Left ventricle myocardium inferior (tissue), 1 donor: ENCODE results near the gene MBIP. TPM values are rescaled to one million over a fixed set of nuclear protein-coding genes. Genes with fewer than 3 reads are reported as not detected.

Experiments used
- DNase-seq: peaks from one replicate; pipeline ENCODE4 v3.0.0-alpha.2; 2020
- H3K27ac ChIP-seq: fragments of 200-600 bp; replicated peaks from 2 replicates; pipeline ENCODE4 v1.8.0; 2021
- H3K27me3 ChIP-seq: fragments of 200-600 bp; 2 replicates; pipeline ENCODE4 v1.8.0; 2021; ENCODE audit warnings: low read depth
- H3K36me3 ChIP-seq: fragments of 200-600 bp; 2 replicates; pipeline ENCODE4 v1.8.0; 2021
- H3K4me1 ChIP-seq: fragments of 200-600 bp; 2 replicates; pipeline ENCODE4 v1.8.0; 2021
- H3K4me3 ChIP-seq: fragments of 200-600 bp; 2 replicates; pipeline ENCODE4 v1.8.0; 2021; ENCODE audit warnings: mild to moderate bottlenecking, moderate library complexity
- H3K9me3 ChIP-seq: fragments of 200-600 bp; replicated peaks from 2 replicates; pipeline ENCODE4 v1.8.0; 2021
- intact Hi-C: fragments of 100-400 bp; cut with micrococcal nuclease; formaldehyde crosslinking; loops from one replicate; pipeline ENCODE4 v1.11.0; 2022
- total RNA-seq: library from RNA; stranded (reverse); fragmentation: NEBNext Ultra II Directional; extraction: Animal tissue kit (Norgen Biotek cat#: 25700); gene quantifications from one replicate; pipeline ENCODE4 v1.2.1, GENCODE V29; 2021
- TF ChIP-seq, protein P1 (sequence below): fragments of 200-600 bp; IDR thresholded peaks from 2 replicates; pipeline ENCODE4 v1.8.0; 2021; ENCODE audit warnings: antibody characterized with exemption, mild to moderate bottlenecking, borderline replicate concordance
- donor health status: DM: no; HTN: yes; CAD: no; lungs with severe emphysema.

Gene MBIP
- total RNA-seq, 1 donor from 2014 or later = 8.4 TPM

DNA sequence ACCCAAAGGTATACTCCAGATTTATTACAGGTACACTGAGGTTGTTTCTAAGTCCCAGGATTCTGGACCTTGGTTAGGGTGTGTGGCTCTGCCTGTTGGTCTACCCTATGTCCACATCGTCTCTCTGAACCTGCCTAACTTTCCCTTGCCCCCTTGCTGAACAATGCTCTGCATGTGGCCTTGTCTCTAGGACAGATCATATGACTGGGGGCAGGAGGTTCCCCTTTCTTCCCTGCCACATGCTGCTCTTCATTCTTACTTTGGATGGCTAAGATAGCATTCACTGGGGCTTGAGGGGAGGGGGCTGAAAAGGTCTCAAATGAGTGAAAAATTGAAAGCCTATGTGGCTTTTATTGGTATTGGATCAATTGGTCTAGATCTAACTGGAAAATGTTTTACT is 49.2 kb downstream of the MBIP start:
- TF ChIP-seq, protein P1, sequence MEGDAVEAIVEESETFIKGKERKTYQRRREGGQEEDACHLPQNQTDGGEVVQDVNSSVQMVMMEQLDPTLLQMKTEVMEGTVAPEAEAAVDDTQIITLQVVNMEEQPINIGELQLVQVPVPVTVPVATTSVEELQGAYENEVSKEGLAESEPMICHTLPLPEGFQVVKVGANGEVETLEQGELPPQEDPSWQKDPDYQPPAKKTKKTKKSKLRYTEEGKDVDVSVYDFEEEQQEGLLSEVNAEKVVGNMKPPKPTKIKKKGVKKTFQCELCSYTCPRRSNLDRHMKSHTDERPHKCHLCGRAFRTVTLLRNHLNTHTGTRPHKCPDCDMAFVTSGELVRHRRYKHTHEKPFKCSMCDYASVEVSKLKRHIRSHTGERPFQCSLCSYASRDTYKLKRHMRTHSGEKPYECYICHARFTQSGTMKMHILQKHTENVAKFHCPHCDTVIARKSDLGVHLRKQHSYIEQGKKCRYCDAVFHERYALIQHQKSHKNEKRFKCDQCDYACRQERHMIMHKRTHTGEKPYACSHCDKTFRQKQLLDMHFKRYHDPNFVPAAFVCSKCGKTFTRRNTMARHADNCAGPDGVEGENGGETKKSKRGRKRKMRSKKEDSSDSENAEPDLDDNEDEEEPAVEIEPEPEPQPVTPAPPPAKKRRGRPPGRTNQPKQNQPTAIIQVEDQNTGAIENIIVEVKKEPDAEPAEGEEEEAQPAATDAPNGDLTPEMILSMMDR = no peak
- Histone ChIP-seq H3K9me3 (no peaks in the 10 kb centered on the region), H3K4me1 (peaks cover 10% of the 10 kb centered on the region), H3K4me3 (no peak overlapping the region), H3K27ac (no peak overlapping the region), H3K27me3 (peaks cover 72% of the 10 kb centered on the region), H3K36me3 (no peaks in the 10 kb centered on the region)
- no peak for DNase-seq
- intact Hi-C loops = no loop called here

DNA sequence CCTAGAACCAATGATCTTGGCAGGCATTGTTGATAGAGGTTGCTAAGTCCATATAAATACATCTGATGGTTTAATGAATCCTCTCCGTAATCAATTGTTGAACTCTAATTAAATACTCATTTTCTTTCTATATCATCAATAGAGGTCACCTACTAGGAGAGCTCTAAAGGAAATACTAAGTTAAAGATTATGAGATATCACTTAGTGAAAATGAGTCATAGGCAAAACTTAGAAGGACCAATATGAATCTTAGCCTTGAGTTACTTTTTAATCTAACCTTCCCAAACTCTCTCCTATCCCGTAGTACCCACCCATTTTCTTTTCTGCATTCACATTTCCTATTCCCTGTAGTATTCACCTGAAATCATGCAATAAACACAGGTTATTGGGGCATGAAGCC is 50.2 kb downstream of the MBIP start:
- Histone ChIP-seq H3K27ac (no peak overlapping the region), H3K27me3 (peaks cover 69% of the 10 kb centered on the region), H3K36me3 (no peaks in the 10 kb centered on the region), H3K4me3 (no peak overlapping the region), H3K9me3 (no peaks in the 10 kb centered on the region), H3K4me1 (peaks cover 10% of the 10 kb centered on the region)
- intact Hi-C loops = no loop called here
- TF ChIP-seq, protein P1 = no peak
- no peak for DNase-seq

DNA sequence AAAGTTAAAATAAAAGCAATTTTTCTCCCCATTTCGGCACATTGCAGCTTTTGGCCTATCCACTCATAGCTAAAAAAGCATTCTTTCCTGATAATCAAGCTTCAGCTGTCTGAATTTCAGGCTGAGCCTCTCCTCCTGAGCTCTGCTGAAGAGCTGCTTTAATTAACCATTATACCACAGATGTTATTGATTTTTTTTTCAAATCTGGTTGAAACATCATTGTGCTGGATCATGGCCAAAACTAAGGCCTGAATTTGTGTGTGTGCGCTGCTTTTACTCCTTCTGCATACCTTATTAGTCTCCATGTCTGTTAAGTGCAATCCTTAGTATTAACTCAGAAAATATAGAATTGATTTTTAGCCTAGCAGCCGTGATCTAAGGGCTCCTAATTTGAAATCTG is 52.3 kb downstream of the MBIP start:
- no peak for DNase-seq
- Histone ChIP-seq H3K9me3 (no peaks in the 10 kb centered on the region), H3K4me1 (peaks cover 10% of the 10 kb centered on the region), H3K27ac (no peak overlapping the region), H3K4me3 (no peak overlapping the region), H3K36me3 (no peaks in the 10 kb centered on the region), H3K27me3 (peaks cover 52% of the 10 kb centered on the region)
- intact Hi-C loops = no loop called here
- TF ChIP-seq, protein P1 = no peak

DNA sequence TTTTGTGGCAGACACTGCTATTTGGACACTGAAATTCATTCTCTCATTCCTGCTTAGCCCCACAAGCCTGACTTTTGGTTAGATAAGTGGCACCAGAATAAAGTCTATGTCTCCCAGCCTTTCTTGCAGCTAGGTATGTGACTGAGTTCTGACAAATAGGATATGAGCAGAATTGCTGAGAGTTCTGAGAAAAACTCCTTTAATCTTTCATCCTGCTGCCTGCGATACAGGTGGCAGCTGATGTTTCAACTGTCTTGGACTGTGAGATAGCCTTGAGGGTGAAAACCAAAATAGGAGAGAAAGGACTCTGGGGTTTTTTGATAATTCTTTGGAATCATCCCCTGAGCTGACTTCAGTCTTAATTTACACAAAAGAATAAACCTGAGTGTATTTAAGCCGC is 55.8 kb downstream of the MBIP start:
- no peak overlapping the region for H3K27ac ChIP-seq

DNA sequence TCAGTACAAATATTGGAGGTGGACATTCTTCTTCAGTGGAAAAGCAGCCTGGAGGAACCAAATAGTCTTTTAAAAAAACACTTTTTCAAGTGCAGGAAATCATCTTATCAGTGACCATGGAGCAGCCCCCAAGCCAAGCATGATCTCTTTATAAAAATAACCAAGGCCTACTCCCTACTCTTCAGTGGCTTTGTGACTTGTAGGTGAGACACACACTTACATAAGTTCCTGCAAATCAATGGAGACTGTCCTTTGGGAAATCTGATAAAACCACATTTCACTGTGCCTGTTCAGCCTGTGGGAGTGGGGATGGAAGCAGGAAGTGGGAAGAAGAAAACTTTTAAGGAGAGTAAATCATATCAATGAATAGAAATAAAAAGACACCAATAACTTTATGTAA is 56.3 kb downstream of the MBIP start:
- intact Hi-C loops = no loop called here
- DNase-seq = no peak
- H3K27me3 ChIP-seq = peaks cover 43% of the 10 kb centered on the region
- H3K9me3 ChIP-seq = no peaks in the 10 kb centered on the region
- no peak overlapping the region for H3K27ac ChIP-seq
- H3K36me3 ChIP-seq = no peaks in the 10 kb centered on the region
- H3K4me3 ChIP-seq = no peak overlapping the region
- TF ChIP-seq, protein P1 = no peak
- no peaks in the 10 kb centered on the region for H3K4me1 ChIP-seq

More for the DNA sequence above, 55.8 kb downstream of the MBIP start:
- intact Hi-C loops = no loop called here
- TF ChIP-seq, protein P1 = no peak
- no peaks in the 10 kb centered on the region for H3K36me3 ChIP-seq
- DNase-seq = no peak
- no peaks in the 10 kb centered on the region for H3K4me1 ChIP-seq
- no peak overlapping the region for H3K4me3 ChIP-seq
- H3K9me3 ChIP-seq = no peaks in the 10 kb centered on the region
- peaks cover 39% of the 10 kb centered on the region for H3K27me3 ChIP-seq
